ENCODE data around the gene CRACR2B.

CRACR2B gene

GRCh38 chr11:870127-870413 lies 42.4 kb downstream of the CRACR2B start:
- no peak for DNase-seq

DNA sequence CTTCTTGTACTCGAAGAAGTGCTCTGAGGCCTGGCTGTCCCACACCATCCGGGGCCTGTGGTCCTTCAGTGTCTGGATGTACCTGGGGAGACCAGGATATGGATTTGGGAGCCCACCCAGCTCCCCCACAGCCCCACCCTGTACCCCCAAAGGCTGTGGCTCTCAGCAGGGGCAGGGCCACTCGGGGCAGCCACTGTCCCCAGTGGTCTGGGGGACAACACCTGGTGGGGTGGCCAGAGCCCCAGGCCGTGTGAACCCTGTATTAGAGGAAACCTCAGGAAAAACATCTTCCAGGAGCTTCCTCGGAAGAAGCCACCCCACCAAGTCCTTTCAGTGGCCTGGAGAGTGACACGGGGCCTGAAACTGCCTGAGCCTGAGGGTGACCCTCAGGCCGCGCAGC lies 42.7 kb downstream of the CRACR2B start:
- DNase-seq, result no peak

DNA sequence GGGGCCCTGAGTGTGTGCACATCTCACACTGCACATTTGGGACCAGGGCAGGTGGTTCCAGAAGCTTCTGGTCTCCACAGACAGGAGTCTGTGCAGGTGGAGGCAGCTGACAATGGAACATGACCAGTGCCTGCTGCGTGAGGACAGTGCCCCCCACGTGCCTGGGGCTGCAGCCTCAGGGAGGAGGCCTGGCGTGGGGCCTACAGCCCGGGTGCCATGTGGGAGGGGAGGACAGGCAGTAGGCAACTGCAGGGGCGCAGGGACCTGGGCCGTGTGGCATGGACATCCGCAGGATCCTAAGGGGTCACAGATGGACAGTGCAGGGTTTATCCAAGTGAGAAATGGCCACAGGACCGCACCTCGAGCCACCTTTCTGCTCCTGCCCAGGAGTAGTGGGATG lies 43.8 kb downstream of the CRACR2B start:
- DNase-seq, result no peak

DNA sequence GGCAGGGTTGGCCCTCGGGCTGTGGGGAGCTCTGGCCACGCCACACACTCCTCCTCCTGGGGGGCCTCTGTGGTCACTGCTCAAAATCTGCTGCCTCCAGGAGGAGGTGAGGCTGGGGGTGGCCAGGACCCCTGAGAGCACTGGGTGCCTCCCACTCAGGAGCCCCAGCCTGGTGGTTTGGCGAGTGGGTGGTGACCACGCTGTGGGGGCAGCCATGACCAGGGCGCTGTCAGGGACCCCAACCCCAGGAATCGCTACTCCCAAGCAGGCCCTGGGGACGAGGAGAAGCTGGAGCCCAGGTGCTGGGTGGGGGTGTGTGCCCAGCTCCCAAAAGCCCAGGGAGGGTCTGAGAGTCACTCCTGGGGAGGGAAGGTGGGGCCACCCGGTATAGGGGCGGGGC lies 45.1 kb downstream of the CRACR2B start:
- no peak for DNase-seq

DNA sequence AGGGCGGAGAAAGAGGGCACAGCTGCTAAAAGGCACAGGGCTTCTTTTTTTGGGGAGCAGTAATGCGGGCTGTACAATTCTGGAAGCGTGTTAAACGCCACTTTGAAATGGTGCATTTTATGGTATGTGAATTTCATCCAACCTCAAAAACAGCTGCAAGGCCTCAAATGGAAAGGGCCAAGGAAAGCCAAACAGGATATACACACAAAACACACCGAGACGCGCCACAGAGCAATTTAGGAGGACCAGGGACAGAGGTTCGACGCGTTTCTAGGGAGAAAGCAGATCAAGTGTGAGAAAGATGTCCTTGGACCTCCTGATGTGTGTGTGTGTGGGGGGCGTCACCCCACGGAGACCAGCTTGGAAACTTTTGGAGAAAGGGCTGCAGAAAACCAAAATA lies 46.0 kb downstream of the CRACR2B start:
- no peak for DNase-seq

DNA sequence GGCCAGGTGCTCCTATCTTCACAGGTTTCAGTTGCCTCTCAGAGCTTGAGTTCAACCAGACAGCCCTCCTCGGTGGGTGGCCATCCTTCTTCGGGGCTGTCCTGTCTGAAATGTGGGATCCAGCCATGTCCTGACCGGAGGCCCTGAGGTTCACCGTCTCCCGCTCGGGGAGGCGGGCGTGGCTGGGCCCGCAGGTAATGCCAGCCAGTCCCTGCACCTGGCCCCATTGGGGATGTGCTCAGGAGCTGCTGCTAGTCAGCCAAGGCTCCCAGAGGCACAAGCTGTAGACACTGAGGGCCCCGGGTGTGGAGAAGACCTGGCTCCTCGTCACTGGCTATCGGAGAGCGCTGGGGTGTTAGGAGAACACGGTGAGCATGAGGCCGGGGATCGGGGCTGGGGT lies 47.5 kb downstream of the CRACR2B start:
- DNase-seq, result no peak

- DNase-seq, result peak; percentile 17
These were observed 48.1 kb downstream of the CRACR2B start for GRCh38 chr11:875769-876301.

DNA sequence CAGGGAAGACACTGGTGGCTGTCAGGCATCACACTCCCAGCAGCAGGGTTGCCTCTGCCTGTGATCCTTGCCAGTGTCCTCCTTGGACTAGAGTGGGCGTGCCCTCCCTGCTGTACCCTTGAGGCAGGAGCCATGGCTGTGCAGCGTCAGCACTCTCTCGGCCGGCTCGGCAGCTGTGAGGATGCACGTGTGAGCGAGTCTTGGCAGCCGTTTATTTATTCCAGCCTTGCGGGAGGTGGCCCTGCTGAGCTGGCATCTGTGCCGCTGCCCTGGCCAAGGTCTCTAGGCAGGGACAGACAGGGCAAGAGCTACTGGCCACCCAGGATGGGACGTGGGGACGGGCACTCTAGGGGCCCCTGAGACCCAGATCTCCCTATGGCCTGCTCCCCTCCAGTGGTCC lies 48.8 kb downstream of the CRACR2B start:
- DNase-seq, result peak; percentile 43

DNA sequence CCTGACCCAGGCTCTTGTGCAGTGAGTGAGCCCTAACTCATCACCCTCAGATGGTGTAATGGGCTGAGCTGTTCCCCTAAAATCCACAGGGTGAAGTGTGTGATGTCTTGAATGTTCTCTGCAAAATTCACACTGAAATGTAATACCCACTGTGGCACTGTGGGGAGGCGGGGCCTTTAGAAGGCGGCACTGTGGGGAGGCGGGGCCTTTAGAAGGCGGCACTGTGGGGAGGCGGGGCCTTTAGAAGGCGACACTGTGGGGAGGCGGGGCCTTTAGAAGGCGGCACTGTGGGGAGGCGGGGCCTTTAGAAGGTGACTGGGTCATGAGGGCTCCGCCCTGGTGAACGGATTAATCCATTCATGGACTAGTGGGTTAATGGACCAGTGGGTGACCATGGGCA lies 49.8 kb downstream of the CRACR2B start:
- no peak for DNase-seq

- DNase-seq, result no peak
These were observed 52.7 kb downstream of the CRACR2B start for GRCh38 chr11:880447-880846.
